HG03469 (cell line): ENCODE data around the gene CREB3.

Experiments used
- ATAC-seq: cut with Tn5 transposase; IDR thresholded peaks from one replicate; pipeline ENCODE4 v1.9.1; 2021; ENCODE audit warnings: mild to moderate bottlenecking, moderate library complexity, moderate number of reproducible peaks; ENCODE audit not compliant: unreplicated experiment

Gene CREB3

DNA sequence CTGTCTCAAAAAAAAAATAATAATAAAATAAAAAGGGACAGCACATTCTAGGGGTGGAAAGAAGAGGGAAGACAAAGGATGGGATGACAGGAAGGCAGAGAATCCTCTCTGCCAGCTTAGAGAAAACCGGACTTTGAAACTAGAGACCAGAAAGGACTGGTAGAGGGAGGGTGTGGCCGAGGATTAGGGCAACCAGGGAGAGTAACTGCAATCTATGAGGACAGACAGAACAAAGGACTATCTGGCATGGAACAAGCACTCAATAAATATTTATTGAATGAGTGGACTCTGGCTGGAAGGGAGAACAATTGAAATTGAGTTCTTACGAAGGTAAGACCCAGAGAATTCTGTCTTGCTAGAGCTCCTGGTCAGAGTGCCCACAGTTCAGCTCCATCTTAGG lies 14.1 kb downstream of the CREB3 start:
- no peak for ATAC-seq

DNA sequence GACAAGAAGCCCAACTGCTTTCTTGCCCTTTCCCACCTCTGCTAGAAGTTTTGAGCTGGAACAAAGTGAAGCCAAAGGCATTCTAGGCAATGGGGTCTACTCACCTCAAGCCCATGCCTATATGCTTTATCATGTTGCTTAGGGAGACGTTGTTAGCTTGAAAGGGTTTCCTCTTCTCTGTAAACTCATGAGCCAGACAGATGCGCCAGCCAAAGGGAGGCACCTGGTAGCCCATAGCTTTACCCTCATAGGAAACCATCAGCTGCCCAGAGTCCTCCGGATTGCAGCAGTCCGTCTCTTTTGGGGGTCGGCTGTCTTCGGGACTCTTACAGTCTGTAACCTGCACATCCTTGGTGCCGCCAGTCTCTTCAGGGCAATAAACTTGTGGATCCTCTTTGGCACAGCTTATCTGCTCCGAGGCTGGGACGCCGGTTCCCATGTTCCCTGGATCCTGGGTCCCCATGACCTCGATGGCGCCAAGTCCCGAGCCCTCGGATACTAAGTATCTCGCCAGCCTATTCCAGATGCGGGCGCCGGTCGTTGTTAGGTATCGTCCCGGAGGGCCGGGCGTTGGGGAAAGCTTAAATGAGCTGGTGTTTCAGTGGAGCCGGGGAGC lies 15.9 kb downstream of the CREB3 start:
- ATAC-seq: no peak

DNA sequence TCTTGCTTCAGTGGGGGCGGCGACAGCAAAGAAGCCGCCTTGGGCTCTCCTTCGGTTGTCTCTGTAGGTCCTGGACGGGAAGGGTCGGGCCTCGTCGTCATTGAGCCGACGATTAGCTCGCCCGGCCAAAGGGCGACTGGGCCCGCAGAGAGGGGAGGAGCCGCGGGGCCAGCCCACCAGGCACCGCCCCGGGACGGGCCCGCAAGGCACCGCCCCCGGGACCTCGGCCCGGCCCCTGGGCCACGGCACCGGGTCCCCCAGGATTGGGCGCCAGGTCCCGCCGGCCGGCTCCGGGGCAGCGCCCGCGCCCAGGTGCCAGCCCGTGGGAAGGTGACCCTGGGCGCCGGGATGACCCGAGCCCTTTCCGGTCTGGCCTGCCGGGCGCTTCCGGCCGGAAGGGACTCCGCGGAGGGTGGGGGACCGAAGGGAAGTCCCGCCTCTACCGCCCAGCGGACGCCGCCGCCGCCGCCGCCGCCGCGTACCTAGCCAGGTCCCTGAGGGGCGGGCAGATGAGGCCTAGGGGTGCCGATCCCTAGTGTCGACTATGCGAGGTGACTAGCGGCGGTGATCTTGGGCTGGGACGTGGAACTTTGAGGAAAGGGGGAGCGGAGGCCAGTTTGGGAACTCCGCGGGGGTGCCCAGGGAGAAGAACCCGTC lies 16.5 kb downstream of the CREB3 start, which contains the start of the genes GBA2 and RGP1:
Gene GBA2, minus strand, starts transcription at position 371 of the 657 bp plus-strand sequence. CDS start 524 bp downstream, outside the sequence.
Gene RGP1, plus strand, starts transcription at position 430 of the 657 bp plus-strand sequence. CDS start 469 bp downstream, outside the sequence.
- peak; percentile 54 for ATAC-seq

DNA sequence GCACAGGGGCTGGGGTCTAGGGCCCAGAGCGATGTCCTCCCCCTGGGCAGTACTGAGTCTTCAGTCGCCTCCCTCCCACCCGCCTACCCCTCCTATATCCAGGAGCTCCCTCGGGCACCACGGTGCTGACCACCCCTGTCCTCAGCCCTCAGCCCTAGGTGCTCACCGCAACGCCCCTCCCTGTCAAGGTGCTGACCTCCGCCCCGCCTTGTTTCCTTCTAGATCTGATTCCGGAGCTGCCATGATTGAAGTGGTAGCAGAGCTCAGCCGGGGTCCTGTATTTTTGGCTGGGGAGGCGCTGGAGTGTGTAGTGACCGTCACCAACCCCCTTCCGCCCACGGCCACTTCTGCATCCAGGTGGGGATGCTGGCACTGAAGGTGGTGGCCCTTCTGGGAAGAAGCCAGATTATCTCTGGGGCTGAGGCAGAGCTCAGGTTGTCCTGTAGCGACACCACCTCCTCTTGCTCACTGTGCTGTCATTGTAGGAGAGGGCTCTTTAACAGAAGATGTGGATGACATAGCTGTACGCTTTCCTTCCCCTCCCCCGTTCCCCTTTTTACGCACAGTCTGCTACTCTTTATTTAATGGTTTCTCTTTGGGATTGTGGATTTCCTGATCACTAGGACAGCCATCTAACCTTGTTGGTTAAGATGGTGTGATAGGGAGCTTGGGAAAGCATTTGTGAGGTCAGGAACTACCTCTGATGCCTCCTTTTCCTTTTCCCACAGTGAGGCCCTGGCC lies 17.2 kb downstream of the CREB3 start:
- no peak for ATAC-seq

DNA sequence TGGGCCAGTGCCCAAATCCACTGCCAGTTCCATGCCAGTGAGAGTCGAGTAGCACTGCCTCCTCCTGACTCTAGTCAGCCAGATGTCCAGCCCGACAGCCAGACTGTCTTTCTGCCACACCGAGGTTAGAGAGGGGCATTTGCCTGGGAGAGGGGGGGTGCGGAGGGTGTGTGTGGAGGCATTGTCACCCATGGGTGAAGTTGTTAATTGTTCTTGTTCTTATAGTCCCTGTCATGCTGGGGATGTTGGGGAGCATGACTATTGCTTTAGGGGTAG lies 17.7 kb downstream of the CREB3 start:
- ATAC-seq: no peak

DNA sequence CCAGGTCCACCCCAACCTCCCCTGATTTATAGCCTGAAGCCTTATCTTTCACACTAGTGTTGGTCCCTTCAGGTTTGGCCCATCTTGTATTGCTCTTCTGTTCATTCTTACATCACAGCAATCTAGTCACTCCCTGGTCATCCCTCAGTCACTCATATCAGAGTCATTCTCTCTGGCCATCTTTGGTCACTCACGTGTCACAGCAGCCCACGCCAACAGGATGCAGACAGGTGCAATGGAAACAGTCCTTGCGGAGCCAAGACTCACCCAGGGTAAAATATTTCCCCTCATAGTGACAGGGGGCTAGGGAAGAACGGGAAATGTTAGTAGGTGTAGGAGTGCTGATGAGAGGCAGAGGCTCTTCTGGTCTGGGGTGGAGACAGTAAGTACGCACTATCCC lies 21.0 kb downstream of the CREB3 start:
- no peak for ATAC-seq

DNA sequence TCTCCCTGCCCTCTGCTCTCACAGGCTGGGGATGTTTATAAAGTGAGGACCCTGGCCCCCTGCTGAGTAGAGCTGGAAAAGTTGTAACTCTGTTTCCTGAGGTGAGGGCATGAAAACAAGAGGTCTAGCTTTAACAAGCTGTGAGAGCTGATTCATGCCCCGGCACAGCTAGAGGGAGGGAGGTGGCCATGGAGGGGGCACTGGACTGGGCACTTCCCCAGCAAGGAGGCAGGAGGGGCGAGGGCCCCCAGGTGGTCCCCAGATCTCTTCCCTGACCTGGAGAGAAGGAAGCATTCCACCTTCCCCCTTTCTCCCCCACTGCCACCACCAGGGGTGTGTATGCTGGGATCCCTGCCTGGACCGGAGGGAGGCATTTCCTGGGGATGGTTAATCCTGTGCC lies 21.8 kb downstream of the CREB3 start, which contains the start of gene MSMP:
Gene MSMP, minus strand, starts transcription at position 13 of the 400 bp plus-strand sequence. CDS start 147 bp downstream, outside the sequence.
- ATAC-seq: no peak

DNA sequence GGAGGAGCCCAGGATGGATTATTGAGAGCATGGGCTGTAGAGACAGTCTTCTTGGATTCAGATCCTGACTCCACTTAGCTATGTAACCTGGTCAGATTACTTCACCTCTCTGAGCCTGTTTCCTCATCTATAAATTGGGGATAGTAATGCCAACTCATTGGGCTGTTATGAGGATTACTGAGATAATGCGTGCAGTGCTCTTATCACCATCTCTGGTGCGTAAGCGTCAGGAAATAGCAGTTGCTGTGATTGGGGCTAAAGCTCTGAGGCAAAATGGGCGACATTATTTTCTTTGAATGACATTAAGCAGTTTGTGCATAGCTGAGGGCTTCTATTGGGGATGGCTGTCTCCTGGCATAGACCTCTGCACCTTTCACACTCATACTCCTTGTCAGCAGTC lies 22.6 kb downstream of the CREB3 start:
- ATAC-seq: no peak

DNA sequence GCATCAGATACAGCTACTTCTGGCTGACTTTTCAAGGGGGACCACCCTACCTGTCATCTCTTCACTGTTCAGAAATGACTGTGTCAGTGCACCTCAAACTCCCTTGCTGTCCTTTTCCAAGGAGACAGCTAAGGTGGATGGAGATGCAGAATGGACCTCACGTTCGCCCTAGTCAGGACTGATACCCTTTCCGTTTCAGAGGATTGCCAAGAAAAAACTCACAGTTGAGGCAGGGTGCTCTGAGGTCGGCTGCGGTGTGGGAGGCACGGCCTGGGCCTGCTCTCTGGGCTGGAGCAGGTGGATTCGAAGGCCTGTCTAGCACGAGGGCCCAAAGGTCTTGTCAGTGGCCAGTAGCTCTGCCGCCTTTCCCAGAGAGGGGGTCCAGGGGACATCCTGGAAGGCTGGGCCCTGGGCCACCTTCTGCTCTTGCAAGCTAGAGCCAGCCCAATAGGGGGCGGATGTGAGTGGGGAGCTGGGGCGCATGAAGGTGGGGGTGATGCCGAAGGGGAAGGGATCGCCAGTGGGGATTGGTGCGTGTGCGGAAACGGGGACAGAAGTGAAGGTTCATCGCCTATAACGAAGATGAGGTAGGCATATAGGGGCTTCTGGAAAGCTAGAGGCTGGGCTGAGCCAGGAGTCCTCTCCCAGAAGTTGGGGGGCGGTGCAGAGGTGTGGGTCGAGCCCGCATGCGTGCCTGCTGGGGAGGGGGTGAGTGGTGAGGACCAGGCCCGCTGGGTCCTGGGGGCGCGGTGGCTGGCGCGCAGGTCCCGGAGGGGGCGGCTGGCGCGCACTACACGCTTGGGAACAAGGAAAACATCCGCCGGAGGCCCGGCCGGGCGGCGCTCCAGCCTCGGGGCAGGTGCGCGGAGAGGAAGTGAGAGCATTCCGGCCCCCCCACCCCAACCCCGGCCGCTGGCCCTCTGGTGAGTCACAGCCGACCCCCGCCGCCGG lies 24.1 kb downstream of the CREB3 start:
- no peak for ATAC-seq

DNA sequence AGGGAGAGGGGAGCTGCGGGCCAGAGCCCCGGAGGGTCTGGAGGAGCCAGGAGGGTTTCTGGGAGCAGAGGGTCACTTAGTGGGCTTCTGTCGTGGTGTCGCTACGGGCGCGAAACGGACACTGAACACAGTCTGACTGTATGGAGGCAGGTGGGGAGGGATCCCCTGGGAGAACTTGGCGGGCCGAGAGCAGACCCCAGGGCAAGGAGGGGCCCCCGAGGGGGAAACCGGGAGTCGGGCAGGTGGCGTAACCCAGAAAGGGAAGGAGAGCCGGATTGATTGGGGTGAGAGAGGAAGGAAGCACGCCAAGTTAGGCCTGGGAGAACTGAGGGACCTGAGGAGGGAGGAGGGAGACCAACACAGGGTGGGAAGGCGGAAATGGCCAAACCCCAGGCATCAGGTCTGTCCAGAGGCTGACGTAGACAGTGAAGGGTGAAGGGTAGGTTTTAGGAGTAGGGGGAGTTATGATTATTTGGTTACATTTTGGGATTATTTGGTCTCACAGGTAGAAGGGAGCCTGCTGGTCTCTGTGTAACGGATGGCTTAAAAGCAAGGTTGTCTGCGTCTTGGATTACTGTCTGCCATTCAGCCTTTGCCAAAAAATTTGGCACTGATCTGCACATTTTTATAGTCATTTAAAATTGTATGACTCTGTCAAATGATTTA lies 24.9 kb downstream of the CREB3 start:
- ATAC-seq: no peak

DNA sequence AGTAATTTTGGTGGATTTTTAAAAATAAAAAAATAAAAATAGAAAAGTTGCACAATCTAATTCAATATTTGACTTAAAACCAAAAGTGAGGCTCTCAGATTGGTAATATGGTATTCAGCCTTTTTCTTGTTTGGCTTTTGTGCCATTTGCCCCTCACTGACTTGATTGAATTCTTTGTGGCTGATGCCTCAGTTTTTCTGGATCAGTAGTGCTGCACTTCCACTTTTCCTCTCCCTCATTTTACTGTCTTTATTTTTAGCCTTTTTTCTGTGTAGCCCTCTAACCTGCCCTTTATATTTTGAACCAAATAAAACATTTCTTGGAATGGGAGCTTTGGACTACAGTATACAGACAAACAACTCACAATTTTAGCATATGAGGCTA lies 25.4 kb downstream of the CREB3 start:
- no peak for ATAC-seq

DNA sequence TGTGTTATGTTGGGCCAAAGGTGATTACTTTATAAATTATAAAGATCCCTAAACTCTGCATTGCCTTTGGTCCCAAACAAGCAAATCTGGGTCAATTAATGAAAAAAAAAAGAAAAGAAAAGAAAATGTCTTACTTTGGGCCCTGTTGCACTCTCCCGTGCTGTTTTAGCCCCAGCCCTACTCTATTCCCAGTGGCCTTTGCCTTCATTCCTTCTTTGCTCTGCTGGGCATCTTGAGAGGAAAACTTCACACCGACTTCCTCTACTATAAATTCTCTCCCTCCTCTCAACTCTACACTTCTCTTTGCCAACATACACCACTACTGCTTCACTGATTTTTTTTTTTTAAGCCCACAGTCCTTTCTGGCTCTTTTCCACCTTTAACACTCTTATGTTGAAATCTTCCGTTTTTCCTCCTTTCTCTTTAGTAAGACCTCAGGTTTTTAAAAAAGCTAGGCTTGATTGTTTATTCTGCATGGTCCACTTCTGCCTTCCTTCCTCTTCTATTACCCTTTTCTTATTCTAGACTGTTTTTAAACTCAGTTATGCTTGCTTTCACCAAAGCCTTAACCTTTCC lies 26.1 kb downstream of the CREB3 start:
- no peak for ATAC-seq

DNA sequence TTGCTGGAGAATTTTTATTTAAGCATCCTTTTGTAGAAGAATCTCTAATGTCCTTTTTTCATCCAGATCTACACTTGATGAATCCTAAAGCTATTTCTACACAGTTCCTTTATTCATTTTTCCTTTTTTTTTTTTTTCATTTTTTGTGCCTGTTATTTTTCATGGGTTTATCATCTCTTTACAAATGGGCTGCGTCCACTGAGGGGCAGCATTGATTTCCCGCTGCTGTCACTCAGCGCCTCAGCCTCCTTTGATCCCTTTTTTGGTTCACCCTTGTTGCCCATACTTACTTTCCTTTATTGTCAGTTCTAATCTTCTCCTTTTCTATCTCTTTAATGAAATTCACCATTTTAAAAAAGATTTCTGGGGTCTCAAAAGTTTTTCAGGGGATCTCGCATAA lies 27.3 kb downstream of the CREB3 start:
- no peak for ATAC-seq

DNA sequence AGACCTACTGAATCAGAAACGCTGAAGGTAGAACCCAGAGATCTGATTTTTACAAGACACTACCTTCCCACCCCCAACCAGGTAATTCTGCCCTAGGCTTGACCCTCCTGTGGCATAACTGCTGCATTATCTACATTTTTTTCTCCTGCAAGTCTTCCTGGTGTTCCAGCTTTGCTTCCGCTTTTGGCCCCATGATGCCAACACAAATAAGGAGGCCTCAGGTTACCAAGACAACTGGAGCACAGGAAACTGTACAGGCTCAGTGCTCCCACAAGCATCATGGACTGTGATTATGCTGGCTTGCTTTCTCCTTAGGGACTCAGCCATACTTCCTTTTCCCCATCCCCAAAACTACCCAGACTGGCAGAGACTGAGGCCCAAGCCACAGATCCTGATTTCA lies 28.2 kb downstream of the CREB3 start:
- ATAC-seq: no peak

DNA sequence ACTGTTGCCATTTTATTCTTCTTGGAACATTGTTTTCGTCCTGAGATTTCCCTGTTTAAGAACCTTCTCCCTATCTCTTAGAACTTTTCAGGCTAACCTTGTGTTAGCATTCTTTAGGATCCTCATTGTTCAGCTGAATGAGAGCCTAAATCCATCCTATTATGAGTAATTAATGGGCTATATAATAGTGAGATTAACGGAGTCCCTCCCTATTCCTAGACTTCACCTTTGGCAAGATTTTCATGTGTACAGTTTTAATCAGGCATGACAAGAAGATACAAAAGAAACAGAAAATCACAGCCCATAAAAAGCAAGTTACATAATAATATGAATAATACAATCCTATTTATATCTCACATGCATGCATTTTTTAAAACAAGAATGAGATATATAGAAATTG lies 30.7 kb downstream of the CREB3 start:
- ATAC-seq: no peak

DNA sequence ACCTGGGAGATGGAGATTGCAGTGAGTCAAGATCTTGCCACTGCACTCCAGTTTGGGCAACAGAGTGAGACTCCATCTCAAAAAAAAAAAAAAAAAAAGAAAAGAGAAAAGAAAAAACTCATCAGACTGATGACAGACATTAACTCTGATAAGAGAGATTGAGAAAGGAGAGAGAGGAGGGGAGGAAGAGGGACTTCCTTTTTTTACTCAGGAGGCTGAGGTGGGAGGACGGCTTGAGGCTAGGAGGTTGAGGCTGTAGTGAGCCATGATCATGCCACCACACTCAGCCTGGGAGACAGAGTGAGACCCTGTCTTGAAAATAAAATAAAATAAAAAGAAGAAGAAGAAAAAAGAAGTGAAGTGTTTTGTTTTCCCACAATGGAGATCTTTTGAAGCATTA lies 31.3 kb downstream of the CREB3 start:
- no peak for ATAC-seq

DNA sequence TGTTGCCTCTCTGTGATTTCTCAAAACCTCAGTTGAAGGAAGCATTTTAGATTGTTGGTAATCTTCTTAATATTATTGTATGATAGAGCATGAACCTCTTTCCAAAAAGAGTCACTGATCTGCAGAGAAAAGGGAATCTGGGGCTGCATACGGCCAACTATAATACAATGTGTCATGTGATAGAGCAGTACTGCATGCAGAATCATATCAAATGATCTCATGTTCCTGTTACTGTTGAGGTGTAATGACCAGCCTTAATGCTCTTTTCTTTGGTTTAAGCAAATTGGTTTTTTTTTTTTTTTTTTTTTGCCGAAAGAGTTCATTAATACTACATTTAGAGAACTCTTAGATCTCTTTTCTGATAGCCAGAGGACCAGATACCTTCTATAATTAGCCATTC lies 34.5 kb downstream of the CREB3 start:
- ATAC-seq: no peak

DNA sequence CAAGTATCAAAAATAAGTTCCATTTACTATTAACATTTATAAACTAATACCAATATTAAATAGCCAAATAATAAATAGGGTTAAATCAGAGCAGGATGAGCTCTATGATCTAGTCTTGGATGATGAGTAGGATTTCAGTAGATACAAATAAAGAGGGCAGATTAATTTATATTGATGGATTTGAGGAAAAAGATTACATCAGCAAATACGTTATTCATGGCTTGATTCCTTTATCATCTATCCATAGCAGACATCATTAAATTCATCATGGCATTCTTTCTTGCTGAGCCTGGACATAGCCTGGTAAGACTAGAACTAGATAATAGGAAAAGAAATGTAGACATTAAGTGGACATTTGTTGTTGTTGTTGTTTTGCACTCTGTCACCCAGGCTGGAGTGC lies 35.0 kb downstream of the CREB3 start:
- ATAC-seq: no peak

DNA sequence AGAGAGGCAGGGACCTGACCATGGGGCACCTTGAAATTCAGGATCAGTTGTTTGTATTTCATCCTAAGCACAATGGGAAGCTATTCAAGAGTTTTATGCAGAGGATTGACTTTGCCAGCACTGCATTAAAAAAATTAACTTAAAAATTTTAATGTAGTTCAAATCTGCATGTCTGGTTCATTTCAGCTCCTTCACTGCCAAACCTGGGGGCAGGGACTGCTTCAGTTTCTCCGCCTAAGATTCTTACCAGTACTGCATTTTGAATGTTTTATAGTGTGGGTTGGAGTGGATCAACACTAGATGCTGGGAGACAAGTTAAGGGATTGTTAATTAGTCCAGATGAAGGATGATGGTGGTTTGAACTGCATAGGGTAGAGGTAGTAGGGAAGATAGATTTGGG lies 37.3 kb downstream of the CREB3 start:
- ATAC-seq: no peak

DNA sequence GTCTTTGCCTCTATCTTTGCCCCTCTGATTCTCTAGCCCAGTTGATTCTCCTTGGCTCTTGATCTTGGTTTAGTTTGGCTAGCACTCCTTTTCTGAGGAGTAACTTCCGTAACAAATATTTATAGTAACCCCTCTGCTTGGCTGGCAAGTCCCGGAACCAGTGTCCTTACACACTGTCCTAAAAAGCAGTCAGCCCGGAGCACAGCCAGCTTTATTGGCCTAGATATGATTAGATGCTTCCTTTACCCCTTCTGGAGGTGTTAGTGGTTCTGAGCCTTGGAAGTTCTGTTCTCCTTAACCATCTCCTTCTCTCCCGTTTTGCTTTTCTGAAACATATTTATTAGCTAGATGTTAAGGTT lies 38.6 kb downstream of the CREB3 start:
- no peak for ATAC-seq
